Activated naive CD4-positive, alpha-beta T cell treated with anti-CD3 and anti-CD28 coated beads for 36 hours (primary cell): Measurements from ENCODE around the gene ABCA1. TPM values are rescaled to one million over a fixed set of nuclear protein-coding genes. Genes with fewer than 3 reads are reported as not detected.
"Not testable (repeated sequence)": the region's sequence is repeated elsewhere in the genome, so short reads cannot be mapped to it uniquely, and the experiment has no call there.

Source experiments
- CTCF ChIA-PET: fragments of 350-600 bp; sonication (Branson Sonifier 250); formaldehyde crosslinking; loops from one replicate; lab custom pipeline; 2021; ENCODE audit warnings: antibody characterized with exemption; lab: Charles Lee
- DNase-seq: peaks from one replicate; pipeline ENCODE4 v3.0.0-alpha.2; 2020
- H3K27ac Mint-ChIP-seq: one replicate; pipeline ENCODE4 v1.8.0; 2021; ENCODE audit warnings: mild to moderate bottlenecking, mixed read lengths
- H3K27me3 Mint-ChIP-seq: one replicate; pipeline ENCODE4 v1.8.0; 2021; ENCODE audit warnings: low read depth, mixed read lengths
- H3K36me3 Mint-ChIP-seq: one replicate; pipeline ENCODE4 v1.8.0; 2021; ENCODE audit warnings: low read depth, mixed read lengths
- H3K4me1 Mint-ChIP-seq: one replicate; pipeline ENCODE4 v1.8.0; 2021; ENCODE audit warnings: low read depth, mixed read lengths
- H3K4me3 Mint-ChIP-seq: one replicate; pipeline ENCODE4 v1.8.0; 2021; ENCODE audit warnings: mild to moderate bottlenecking, moderate library complexity, mixed read lengths
- H3K9me3 Mint-ChIP-seq: one replicate; pipeline ENCODE4 v1.8.0; 2021; ENCODE audit warnings: mixed read lengths
- intact Hi-C: fragments of 100-400 bp; cut with micrococcal nuclease; formaldehyde crosslinking; loops from one replicate; pipeline ENCODE4 v1.15.1; 2023
- total RNA-seq, 2 experiments: library from RNA; stranded (reverse); gene quantifications; one replicate each; pipeline ENCODE4 v1.2.3, GENCODE V29; 2021

ABCA1 gene
- total RNA-seq, 2 experiments from 2014 or later: 31.3 to 31.5 TPM

DNA sequence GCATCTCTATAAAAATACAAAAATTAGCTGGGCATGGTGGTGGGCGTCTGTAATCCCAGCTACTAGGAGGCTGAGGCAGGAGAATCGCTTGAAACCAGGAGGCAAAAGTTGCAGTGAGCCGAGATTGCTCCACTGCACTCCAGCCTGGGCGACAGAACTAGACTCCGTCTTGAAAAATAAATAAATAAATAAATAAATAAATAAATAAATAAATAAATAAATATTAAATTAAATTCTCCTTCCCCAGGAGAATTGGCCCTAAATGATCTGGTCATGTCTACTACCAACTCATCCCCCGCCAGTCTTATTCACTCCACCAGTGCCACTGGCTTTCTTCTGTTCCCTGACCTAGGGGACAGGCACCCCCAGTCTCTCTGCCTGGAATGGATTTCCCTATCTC is 29.6 kb downstream of the ABCA1 start:
- H3K27ac Mint-ChIP-seq, intact Hi-C loops, H3K4me3 Mint-ChIP-seq, H3K27me3 Mint-ChIP-seq, DNase-seq, H3K9me3 Mint-ChIP-seq: not testable (repeated sequence)
- CTCF ChIA-PET: interaction anchor here (0.5 kb wide), 1 partner anchor 261 kb away, joined by 3 read pairs; no protein-coding TSS in a partner anchor
- Mint-ChIP-seq H3K4me1 (peaks cover 13% of the 10 kb centered on the region), H3K36me3 (peaks cover 20% of the 10 kb centered on the region)

DNA sequence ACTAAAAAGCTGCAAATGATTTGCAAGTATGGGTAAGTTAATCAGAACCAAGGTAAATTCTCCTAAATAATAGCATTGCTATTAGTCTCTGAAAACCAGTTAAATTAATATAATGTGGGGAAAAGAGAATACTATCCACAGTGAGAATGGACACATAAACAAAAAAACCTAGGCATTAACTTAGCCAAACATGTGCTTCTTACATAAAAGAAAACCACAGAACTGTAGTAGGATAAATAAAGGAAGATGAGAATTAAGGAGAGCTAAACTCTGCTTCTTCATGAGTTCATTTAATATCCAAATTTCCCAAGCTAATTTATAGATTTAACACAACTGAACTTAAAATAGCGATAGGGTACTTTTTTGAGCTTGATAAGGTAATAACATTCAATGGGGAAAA is 31.8 kb downstream of the ABCA1 start:
- no peaks in the 10 kb centered on the region for H3K9me3 Mint-ChIP-seq
- no peaks in the 10 kb centered on the region for H3K27me3 Mint-ChIP-seq
- H3K27ac Mint-ChIP-seq: no peak overlapping the region
- H3K4me3 Mint-ChIP-seq: no peak overlapping the region
- peaks cover 13% of the 10 kb centered on the region for H3K4me1 Mint-ChIP-seq
- intact Hi-C loops: no loop called here
- CTCF ChIA-PET: no interaction called here
- DNase-seq: no peak
- H3K36me3 Mint-ChIP-seq: peaks cover 15% of the 10 kb centered on the region

DNA sequence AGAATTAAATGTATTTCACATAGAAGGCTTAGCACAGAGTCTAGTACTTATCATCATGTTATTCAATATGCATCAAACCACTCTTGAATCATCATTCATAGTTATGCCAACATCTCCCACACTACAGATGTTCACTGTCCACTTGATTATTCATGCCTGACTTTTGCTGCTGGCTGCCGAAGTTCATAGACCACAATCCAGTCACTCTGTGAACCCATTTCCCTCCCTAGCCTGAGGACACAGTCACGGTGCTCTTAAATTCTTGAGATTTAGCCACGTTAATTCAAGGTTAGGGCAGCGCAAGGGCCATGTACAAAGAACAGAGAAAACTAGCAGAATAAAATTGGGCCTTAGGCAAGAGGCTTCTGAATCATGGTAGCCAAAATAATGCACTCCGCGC is 32.4 kb downstream of the ABCA1 start:
- CTCF ChIA-PET: no interaction called here
- Mint-ChIP-seq H3K36me3 (peaks cover 15% of the 10 kb centered on the region), H3K4me3 (no peak overlapping the region), H3K27ac (no peak overlapping the region), H3K4me1 (peaks cover 12% of the 10 kb centered on the region), H3K27me3 (no peaks in the 10 kb centered on the region), H3K9me3 (no peaks in the 10 kb centered on the region)
- no peak for DNase-seq
- intact Hi-C loops: no loop called here

DNA sequence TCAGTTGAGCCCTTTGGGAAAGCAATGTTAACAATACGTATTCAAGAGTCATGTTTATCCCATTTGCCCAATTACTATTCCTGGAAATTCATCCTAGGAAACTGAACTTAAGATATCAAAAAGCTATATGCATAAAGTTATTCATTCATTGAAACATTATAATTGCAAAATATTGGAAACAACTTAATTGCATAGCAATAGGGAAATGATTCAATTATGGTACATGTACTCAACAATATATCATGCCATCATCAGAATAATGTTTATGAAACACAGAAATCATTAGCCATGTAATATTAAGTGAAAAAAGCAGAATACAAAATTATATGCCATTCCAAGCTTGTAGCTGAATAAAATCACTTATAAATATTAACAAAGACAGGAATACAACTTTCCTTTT is 35.3 kb downstream of the ABCA1 start:
- DNase-seq: no peak
- Mint-ChIP-seq H3K27ac (no peak overlapping the region), H3K4me3 (no peak overlapping the region), H3K9me3 (no peaks in the 10 kb centered on the region), H3K36me3 (peaks cover 11% of the 10 kb centered on the region), H3K4me1 (peaks cover 2% of the 10 kb centered on the region), H3K27me3 (no peaks in the 10 kb centered on the region)
- intact Hi-C loops: no loop called here
- CTCF ChIA-PET: no interaction called here

DNA sequence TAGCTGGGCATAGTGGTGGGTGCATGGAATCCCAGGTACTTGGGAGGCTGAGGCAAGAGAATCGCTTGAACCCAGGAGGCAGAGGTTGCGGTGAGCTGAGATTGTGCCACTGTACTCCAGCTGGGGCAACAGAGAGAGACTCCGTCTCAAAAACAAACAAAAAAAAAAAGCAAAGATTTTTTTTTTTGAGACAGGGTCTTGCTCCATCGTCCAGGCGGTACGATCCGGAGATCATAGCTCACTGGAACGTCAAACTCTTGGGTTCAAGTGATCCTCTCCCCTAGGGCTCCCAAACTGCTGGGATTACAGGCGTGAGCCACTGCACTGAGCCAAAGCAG is 37.6 kb downstream of the ABCA1 start:
- Mint-ChIP-seq H3K27ac (no peak overlapping the region), H3K27me3 (no peaks in the 10 kb centered on the region), H3K36me3 (peaks cover 25% of the 10 kb centered on the region), H3K4me3 (no peak overlapping the region), H3K9me3 (no peaks in the 10 kb centered on the region), H3K4me1 (peaks cover 2% of the 10 kb centered on the region)
- intact Hi-C loops: no loop called here
- DNase-seq: no peak
- CTCF ChIA-PET: no interaction called here

DNA sequence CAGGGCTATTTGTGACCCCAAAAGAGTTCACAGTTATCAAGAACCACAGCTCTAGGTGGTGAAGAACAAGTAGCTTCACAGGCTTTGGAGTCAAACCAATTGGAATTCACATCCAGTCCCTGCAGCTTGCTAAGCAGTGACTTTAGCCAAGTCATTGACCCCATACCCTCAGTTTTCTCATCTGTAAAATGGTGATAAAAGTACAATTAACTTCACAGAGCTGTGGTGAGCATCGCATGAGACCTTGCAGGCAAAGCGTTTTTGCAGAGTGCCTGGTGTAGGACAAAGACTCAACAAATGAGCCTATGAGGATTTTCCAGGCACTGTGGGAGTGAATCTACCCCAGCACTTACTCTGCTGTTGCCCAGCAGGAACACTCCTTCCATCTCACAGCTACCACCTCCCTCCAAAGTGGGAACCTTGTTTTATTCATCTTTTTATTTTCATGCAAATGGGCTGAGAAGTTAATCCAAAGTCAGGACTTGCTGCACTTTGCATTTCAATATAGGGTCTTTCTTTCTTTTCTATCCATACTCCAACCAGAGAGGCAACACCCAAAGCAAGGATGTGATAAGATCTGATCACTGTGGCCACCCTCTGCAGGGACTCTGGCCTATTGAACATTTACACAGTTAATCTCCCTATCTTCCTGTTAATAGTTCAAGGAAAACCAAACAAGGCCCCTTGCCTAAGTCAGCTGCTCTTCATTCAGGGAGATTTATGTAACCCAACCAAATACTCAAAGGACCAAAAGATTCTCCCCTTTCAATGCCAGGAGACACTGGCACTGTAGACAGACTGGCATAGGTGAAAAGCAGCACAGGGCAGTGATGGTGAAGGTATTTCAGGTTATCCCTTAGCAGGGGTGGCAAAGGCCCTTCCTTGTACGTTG is 41.9 kb downstream of the ABCA1 start:
- CTCF ChIA-PET: no interaction called here
- Mint-ChIP-seq H3K27me3 (no peaks in the 10 kb centered on the region), H3K4me3 (no peak overlapping the region), H3K36me3 (peaks cover 50% of the 10 kb centered on the region), H3K27ac (no peak overlapping the region), H3K4me1 (no peaks in the 10 kb centered on the region), H3K9me3 (no peaks in the 10 kb centered on the region)
- intact Hi-C loops: no loop called here
- no peak for DNase-seq

DNA sequence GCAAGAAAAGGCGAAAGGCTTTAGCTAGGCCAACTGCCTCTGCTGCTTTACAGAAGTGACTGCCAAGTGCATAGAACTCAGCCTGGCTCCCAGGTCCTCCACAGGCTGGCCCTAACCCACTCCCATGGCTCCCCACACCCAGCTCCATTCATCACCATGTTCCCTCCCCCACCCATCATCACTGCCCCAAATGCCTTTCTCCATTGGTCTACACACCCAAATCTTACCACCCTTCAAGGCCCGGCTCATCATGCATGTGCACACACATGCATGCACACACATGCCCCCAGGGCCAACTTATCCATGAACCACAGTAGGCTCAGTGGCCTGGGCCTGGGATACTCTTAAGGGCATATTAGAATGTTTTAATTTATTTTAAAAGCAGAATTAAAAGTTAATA is 44.8 kb downstream of the ABCA1 start:
- intact Hi-C loops: no loop called here
- no peak for DNase-seq
- Mint-ChIP-seq H3K9me3 (no peaks in the 10 kb centered on the region), H3K4me3 (no peak overlapping the region), H3K4me1 (no peaks in the 10 kb centered on the region), H3K36me3 (peaks cover 62% of the 10 kb centered on the region), H3K27me3 (no peaks in the 10 kb centered on the region), H3K27ac (no peak overlapping the region)
- CTCF ChIA-PET: no interaction called here

DNA sequence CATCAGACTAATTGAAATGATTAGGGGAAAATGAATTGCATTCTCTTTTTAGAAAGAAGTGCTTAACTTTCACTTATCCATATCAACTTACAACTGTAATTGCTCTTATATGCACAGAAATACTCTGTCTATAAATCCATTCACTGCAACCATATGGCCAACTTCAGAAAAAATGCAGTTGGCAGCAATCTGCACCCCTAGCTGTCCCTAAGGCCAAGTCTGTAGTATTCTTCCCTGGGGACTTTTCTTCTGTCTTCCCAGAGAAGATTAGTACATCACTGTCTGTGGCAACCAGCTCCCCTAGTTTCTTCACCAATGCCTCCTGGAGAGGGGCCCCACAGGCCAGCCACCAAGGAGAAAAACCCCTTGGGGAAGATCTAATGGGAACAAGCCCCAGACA is 45.4 kb downstream of the ABCA1 start:
- CTCF ChIA-PET: no interaction called here
- intact Hi-C loops: no loop called here

DNA sequence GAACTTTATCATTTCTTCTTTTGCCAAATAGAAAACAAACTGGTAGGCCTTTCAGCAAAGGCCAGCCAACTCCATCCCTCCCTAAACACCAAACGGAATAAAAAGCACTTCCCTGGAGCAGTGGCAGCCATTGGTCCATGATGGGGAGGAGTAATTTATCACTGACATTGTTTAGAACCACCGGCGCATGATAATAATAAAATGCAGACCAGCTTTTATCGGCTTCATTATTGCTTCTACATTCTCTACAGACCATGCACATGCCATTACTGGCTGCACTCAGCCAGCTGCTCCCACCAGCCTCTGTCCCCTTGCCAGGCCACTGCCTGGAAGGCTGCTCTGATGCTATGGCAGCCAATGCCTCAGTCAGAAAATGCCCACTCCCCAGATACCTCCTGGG is 45.9 kb downstream of the ABCA1 start:
- H3K4me3 Mint-ChIP-seq: no peak overlapping the region
- no peaks in the 10 kb centered on the region for H3K9me3 Mint-ChIP-seq
- H3K27me3 Mint-ChIP-seq: no peaks in the 10 kb centered on the region
- CTCF ChIA-PET: no interaction called here
- intact Hi-C loops: no loop called here
- no peak for DNase-seq
- H3K36me3 Mint-ChIP-seq: peaks cover 57% of the 10 kb centered on the region
- no peaks in the 10 kb centered on the region for H3K4me1 Mint-ChIP-seq
- H3K27ac Mint-ChIP-seq: no peak overlapping the region

More for the DNA sequence above, 45.4 kb downstream of the ABCA1 start:
- Mint-ChIP-seq H3K9me3 (no peaks in the 10 kb centered on the region), H3K4me3 (no peak overlapping the region), H3K4me1 (no peaks in the 10 kb centered on the region), H3K36me3 (peaks cover 59% of the 10 kb centered on the region), H3K27ac (no peak overlapping the region), H3K27me3 (no peaks in the 10 kb centered on the region)
- no peak for DNase-seq

DNA sequence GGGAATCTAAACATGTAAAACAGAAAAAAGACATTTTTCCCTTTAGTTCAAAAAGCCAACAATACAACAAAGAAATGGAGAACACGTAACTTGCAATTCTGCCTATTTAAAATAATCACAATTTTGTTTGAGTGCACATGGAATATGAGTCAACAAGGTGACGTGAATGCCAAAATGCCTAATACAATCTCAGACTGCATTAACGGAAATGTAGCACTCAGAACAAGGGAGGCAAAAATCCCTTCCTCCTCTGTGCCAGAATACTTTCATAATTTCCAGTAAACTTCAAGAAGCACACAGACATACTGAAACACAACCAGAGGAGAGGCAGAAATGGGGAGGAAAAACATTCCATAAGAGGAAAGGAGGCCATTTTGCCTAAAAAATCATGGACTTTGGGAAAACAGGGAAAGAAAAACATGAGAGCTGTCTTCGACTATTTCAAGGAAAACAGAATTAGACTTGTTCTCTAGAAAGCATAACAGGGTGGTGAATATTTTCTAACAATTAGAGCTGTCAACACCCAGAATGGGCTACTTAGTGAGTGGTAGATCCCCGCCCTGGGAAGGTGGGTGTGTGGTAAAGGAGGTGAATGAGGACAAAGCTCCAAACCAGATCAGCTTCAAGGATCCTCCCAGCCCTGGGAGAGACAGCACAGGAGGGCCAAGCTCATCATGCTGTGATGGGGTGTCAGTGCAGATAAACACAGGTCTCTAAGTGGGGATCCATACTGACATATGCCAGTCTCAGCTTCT is 48.2 kb downstream of the ABCA1 start:
- no peaks in the 10 kb centered on the region for H3K27me3 Mint-ChIP-seq
- H3K27ac Mint-ChIP-seq: no peak overlapping the region
- DNase-seq: no peak
- CTCF ChIA-PET: no interaction called here
- no peak overlapping the region for H3K4me3 Mint-ChIP-seq
- H3K36me3 Mint-ChIP-seq: peaks cover 53% of the 10 kb centered on the region
- no peaks in the 10 kb centered on the region for H3K4me1 Mint-ChIP-seq
- no peaks in the 10 kb centered on the region for H3K9me3 Mint-ChIP-seq
- intact Hi-C loops: no loop called here

DNA sequence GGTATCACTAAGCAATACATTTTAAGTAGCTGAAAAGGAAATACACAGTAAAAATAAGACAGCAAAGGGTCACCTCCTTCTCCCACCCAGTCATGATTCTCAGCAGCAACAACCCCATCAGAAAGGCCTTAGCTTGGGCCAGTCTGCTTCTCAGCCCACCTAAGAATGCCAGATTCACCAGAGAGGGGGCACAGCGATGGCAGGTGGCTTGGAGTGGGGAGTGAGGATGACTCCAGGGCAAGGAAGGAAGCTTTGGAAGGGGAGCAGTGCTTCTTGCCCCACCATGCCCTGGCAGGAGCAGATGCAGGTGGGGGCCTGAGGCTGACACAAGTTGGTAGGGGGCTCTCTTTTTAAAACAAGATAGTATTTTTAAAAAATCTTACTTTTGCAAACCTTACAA is 51.4 kb downstream of the ABCA1 start:
- peaks cover 35% of the 10 kb centered on the region for H3K36me3 Mint-ChIP-seq
- DNase-seq: no peak
- H3K4me1 Mint-ChIP-seq: peaks cover 12% of the 10 kb centered on the region
- no peaks in the 10 kb centered on the region for H3K9me3 Mint-ChIP-seq
- H3K27ac Mint-ChIP-seq: no peak overlapping the region
- no peak overlapping the region for H3K4me3 Mint-ChIP-seq
- intact Hi-C loops: no loop called here
- CTCF ChIA-PET: no interaction called here
- no peaks in the 10 kb centered on the region for H3K27me3 Mint-ChIP-seq

DNA sequence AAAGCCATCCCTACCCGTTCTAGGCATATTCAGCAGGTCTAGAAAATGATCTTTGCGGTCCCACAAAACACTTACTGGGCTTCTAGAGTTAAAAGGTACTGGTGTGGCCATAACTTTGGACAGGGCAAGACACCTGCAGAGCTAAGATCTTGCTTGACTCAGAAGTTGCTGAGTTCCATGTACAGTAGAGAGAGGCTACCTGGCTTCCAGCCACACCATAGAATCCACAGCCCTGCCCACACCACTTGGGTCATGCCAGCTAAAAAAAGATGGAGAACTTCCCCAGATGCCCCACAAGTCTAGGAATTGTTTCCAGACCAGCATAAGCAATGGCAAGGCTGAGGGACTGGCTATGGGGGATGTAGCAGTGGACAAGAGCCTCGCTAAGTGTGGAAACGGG is 52.1 kb downstream of the ABCA1 start:
- Mint-ChIP-seq H3K9me3 (no peaks in the 10 kb centered on the region), H3K4me3 (no peak overlapping the region), H3K27ac (no peak overlapping the region), H3K27me3 (no peaks in the 10 kb centered on the region), H3K4me1 (peaks cover 12% of the 10 kb centered on the region), H3K36me3 (peaks cover 39% of the 10 kb centered on the region)
- intact Hi-C loops: no loop called here
- no peak for DNase-seq
- CTCF ChIA-PET: no interaction called here

DNA sequence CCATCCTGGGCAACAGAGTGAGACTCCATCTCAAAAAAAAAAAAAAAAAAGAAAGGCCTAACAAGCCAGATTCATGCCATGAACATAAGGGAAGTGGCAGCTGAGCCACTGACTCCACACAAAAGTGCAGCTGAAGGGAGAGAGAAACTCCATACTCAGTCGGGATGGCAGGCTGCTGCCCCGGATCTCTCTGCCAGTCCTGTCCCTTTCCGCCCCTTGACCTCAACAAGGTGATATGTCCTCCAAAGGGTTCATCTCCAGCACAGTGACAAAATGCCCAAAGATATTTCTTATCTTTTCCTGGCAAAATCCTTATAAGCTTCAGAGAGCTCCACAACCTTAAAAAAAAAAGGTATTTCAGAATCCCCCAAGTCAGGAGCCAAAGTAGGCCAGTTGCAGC is 52.6 kb downstream of the ABCA1 start:
- peaks cover 37% of the 10 kb centered on the region for H3K36me3 Mint-ChIP-seq
- no peak overlapping the region for H3K4me3 Mint-ChIP-seq
- H3K27ac Mint-ChIP-seq: no peak overlapping the region
- CTCF ChIA-PET: no interaction called here
- intact Hi-C loops: no loop called here
- DNase-seq: no peak
- no peaks in the 10 kb centered on the region for H3K9me3 Mint-ChIP-seq
- H3K4me1 Mint-ChIP-seq: peaks cover 12% of the 10 kb centered on the region
- H3K27me3 Mint-ChIP-seq: no peaks in the 10 kb centered on the region
